GM18951 (cell line): Measurements from ENCODE around the gene DNAJC4.

Experiments used
- POLR2A ChIP-seq: IDR thresholded peaks from 4 replicates; pipeline ENCODE4 v1.6.1; 2011; ENCODE audit warnings: mild to moderate bottlenecking; ENCODE audit not compliant: insufficient read length, insufficient read depth; ENCODE audit errors: extremely low read depth
- in situ Hi-C: fragments of 300-500 bp; cut with MboI; formaldehyde crosslinking; loops from one replicate; pipeline ENCODE4 v1.12.0; 2022; ENCODE audit warnings: low sequenced_read_pairs, mixed read lengths, inconsistent platforms; ENCODE audit not compliant: unreplicated experiment

The DNAJC4 gene

DNA sequence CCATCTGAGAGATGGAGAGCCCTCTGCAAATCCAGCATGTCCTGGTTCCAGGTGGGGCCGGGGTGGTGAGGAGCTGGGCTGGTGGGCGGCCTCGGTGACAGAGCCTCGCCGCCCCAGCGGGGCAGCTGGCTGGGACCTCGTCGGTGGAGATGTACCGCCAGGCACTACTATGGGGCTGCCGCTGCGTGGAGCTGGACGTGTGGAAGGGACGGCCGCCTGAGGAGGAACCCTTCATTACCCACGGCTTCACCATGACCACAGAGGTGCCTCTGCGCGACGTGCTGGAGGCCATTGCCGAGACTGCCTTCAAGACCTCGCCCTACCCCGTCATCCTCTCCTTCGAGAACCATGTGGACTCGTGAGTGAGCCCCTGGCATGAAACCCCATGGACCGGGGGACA lies 28.0 kb downstream of the DNAJC4 start:
- in situ Hi-C loops, result no loop called here
- TF ChIP-seq POLR2A, result no peak

DNA sequence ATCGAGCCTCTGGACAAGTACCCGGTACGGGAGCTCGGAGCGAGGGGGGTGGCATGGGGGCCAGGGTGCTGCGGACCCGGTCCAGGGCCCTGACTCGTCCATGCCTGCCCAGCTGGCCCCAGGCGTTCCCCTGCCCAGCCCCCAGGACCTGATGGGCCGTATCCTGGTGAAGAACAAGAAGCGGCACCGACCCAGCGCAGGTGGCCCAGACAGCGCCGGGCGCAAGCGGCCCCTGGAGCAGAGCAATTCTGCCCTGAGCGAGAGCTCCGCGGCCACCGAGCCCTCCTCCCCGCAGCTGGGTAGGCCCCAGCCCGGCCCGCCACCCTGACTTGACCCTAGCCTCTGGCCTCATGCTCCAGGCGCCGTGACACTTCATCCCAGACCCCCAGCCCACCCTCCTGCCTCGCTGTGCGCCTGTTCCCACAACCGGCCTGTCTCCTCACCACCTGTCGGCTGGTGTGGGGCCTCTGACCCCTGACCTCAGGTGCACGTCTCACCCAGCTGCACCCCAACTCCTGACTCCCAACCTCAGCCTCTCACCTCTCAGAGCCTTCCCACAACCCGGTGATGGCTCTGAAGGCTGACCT lies 28.7 kb downstream of the DNAJC4 start:
- no peak for TF ChIP-seq POLR2A
- in situ Hi-C loops, result no loop called here

DNA sequence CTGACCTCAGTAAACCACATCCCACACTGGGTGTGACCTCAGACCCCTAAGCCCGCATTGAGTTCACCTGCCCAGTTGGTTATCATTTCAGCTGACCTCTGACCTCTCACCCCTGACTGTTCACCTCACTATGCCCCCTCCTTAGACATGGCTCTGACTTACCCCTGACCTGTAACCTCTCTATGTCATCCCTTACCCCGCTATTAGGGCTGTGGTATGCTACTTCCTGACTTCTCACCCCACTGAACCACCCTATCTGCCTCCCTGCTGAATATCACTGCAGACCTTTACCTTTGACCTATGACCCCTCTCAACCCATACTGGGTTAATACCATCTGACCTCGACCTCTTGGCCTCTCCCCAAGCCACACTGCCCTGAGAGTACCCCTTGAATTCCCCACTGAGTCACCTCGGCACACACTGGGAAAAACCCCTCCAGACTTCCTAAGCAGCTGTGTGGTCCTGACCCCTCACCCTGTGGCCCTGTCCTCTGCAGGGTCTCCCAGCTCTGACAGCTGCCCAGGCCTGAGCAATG lies 29.3 kb downstream of the DNAJC4 start:
- in situ Hi-C loops, result no loop called here
- no peak for TF ChIP-seq POLR2A

DNA sequence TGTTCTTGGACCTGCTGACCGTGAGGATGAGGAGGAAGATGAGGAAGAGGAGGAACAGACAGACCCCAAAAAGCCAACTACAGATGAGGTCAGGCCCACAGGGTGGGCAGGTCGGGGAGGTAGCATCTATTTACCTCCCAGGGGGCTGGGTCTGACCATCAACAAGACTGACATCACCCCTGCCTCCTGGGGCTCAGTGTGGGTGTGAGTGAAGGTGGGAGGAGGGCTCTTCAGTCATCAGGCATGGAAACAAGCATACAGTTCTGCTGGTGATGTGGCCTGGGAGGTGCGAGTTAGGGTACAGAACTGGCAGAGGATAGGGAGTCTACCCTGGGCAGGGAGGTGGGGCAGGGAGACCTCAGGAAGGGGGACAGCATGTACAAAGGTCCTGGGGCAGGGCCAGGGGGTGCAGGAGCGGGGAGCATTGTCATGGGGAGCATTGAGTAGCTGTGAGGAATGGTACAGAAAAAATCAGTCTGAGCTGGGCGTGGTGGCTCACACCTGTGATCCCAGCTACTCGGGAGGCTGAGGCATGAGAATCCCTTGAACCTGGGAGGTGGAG lies 29.9 kb downstream of the DNAJC4 start:
- no peak for TF ChIP-seq POLR2A
- in situ Hi-C loops, result no loop called here

DNA sequence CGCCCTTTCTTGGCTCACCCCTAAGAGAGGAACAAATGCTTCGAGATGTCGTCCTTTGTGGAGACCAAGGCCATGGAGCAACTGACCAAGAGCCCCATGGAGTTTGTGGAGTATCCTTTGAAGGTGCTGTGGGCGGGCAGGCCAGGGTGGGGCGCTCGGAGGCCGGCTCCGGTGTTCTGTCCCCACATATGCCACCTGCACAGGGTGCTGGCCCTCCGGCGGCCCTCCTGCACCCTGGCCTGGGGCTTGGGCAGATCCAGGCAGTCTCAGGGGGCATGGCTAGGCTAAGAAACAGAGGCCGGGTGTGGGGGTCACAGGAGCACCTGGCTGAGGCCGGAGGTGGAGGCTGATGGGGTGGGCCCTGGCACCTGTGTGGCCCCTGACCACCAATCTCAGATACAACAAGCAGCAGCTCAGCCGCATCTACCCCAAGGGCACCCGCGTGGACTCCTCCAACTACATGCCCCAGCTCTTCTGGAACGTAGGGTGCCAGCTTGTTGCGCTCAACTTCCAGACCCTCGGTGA lies 31.3 kb downstream of the DNAJC4 start:
- TF ChIP-seq POLR2A, result no peak
- in situ Hi-C loops, result no loop called here

DNA sequence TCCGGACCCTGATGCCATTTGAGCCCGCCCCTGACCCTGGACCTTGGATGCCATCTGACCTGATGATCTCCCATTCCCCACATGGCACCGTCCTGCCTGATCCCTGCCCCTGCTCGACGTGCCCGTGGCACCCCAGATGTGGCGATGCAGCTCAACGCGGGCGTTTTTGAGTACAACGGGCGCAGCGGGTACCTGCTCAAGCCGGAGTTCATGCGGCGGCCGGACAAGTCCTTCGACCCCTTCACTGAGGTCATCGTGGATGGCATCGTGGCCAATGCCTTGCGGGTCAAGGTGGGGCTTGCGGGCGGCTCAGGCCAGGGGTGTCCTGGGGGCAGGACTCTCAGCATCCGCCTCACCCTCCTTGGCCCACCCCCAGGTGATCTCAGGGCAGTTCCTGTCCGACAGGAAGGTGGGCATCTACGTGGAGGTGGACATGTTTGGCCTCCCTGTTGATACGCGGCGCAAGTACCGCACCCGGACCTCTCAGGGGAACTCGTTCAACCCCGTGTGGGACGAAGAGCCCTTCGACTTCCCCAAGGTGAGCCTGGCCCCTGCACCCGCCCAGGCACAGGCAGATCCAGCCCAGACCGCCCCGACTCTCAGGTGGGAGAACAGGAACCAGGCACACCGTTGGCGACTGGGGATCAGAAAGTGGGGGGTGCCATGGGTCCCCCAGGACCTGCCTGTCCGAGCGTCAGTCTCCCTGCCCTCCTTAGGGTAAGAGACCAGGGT lies 32.1 kb downstream of the DNAJC4 start:
- in situ Hi-C loops, result no loop called here
- TF ChIP-seq POLR2A, result no peak

DNA sequence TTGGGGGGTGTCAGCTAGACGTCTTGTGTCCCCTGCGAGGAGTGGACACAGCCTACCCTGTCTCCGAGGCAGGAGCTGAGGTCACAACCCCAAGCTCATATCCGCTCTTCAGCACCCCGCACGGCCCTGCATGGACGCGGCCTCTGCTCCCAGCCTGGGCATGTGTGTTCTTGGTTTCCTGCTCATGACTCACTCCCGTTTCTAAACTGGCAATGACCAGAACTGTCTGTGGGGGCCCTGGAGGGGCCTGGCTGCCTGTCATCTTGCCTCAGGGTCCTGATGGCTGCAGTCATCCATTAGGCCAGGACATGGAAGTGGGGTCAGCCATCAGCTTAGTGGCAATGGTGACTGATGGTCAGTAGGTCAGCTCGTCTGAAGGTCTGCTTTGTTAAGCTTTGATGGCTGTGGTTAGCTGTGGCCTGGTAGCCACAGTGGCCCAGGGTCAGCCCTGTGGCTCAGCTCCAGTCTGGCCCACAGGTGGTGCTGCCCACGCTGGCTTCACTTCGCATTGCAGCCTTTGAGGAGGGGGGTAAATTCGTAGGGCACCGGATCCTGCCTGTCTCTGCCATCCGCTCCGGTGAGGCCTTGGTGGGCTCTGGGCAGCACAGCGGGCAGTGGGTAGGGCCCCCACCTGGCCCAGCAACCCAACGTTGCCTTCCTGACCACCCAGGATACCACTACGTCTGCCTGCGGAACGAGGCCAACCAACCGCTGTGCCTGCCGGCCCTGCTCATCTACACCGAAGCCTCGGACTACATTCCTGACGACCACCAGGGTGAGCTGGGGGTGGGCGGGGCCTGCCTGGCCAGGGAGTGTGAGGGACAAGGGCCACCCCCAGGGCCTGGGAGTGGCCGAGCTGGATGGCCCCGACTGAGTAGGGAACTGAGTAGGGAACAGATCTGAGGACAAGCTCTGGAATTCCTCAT lies 32.9 kb downstream of the DNAJC4 start:
- in situ Hi-C loops, result no loop called here
- TF ChIP-seq POLR2A, result no peak

DNA sequence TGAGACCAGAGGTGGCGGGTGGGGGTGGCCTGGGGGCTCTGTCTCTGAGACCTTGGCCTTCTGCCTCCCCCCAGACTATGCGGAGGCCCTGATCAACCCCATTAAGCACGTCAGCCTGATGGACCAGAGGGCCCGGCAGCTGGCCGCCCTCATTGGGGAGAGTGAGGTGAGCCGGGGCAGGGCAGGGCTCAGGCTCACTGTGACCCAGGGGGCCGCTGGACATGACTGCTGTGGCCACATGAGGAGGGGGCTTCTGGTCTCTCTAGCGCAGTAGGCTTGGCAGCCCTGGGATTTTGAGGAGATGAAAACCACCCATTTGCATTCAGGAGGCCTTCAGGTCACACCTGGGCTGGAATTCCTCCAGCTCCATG lies 33.6 kb downstream of the DNAJC4 start:
- in situ Hi-C loops, result no loop called here
- TF ChIP-seq POLR2A, result no peak

DNA sequence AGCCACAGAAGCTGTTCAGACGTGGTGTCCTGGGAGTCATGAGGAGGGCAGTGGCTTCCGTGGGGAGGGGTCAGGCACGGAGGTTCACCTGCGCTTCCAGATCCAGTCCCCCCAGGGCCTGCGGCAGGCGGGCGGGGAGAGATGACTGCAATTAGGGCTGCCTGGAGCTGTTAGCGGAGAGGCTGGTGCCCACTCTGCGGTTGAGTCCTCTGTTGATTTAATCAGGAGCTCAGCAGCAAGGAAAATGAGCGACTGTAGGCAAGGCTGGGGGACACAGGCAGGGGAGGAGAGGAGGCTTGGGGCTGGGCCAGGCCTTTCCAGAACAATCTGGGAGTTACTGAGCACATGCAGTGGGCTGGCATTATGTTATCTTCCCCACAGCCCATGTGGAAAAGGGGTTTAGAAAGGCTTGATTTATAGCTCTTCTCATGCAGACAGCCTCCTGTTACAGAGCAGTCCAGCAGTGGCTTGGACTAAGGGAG lies 34.1 kb downstream of the DNAJC4 start:
- TF ChIP-seq POLR2A, result no peak
- in situ Hi-C loops, result no loop called here

DNA sequence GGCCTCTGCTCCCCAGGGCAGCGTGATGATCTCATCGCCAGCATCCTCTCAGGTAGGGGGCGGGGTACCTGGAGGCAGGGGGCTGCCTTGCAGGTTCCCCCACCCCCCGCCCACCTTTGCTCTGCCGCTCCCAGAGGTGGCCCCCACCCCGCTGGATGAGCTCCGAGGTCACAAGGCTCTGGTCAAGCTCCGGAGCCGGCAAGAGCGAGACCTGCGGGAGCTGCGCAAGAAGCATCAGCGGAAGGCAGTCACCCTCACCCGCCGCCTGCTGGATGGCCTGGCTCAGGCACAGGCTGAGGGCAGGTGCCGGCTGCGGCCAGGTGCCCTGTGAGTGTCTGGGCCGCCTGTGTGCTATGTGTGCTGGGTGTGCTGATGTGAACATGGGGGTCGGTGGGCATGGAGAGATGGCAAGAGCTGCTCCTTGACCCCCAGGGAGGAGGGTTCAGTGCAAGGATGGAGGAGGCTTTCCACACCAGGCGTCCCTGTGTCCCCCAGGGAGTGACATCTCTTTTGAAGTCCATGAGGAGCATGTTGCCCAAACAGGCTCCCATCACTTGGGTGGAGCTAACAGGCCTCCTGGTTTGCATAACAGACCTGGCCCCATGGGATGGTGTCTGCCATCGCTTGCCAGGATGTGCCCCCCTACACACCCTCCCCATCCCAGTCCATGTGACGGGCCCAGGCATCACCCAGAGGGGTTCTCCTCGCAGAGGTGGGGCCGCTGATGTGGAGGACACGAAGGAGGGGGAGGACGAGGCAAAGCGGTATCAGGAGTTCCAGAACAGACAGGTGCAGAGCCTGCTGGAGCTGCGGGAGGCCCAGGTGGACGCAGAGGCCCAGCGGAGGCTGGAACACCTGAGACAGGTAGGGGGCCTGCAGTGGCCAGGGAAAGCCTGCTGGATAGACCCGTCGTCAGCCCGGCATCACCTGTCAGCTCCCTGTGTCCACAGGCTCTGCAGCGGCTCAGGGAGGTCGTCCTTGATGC lies 35.1 kb downstream of the DNAJC4 start:
- in situ Hi-C loops, result no loop called here
- TF ChIP-seq POLR2A, result no peak

DNA sequence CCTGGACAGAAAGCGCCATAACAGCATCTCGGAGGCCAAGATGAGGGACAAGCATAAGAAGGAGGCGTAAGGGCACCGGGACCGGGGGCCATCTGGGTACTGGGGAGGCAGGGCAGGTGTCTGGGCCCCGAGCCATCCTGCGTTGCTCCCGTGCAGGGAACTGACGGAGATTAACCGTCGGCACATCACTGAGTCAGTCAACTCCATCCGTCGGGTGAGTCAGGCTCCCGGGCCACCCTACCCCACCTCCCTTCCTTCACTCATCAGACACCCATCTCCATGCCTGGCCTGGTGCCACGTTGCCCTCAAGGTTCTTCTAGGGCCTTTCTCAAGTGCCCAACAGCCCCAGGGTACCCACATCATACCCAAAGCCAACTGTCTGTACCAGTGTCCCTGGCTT lies 36.0 kb downstream of the DNAJC4 start:
- no peak for TF ChIP-seq POLR2A
- in situ Hi-C loops, result no loop called here
